SW480 (cell line): ENCODE measurements around the gene RORC.
A peak's percentile ranks its signal among the peaks of the same experiment; 100 is the strongest.

ENCODE experiments used
- DNase-seq: peaks from one replicate; pipeline ENCODE4 v3.0.0-alpha.2; 2016; ENCODE audit warnings: low spot score

The RORC gene

GRCh38 chr1:151847867-151848596, 16.4 kb upstream of the RORC start:
- DNase-seq = no peak

GRCh38 chr1:151846686-151847237, 15.2 kb upstream of the RORC start:
- DNase-seq = no peak

- DNase-seq = no peak
Measured at GRCh38 chr1:151846062-151846568, 14.5 kb upstream of the RORC start.

GRCh38 chr1:151843398-151843797, 11.8 kb upstream of the RORC start:
- DNase-seq = no peak

GRCh38 chr1:151841141-151841540, 9.5 kb upstream of the RORC start:
- peak; percentile 56 for DNase-seq

GRCh38 chr1:151840421-151840820, 8.8 kb upstream of the RORC start:
- peak; percentile 25 for DNase-seq

GRCh38 chr1:151839457-151840403, 8.1 kb upstream of the RORC start, which contains the start of gene C2CD4D:
TSS of gene C2CD4D (minus strand) at chr1:151839820. CDS start at chr1:151838989, 831 bp downstream.
- peak; percentile 94 for DNase-seq

- DNase-seq = no peak
Measured at GRCh38 chr1:151839082-151839412, 7.4 kb upstream of the RORC start.

- DNase-seq = no peak
Measured at GRCh38 chr1:151838222-151839081, 6.8 kb upstream of the RORC start.

- DNase-seq = no peak
Measured at GRCh38 chr1:151837884-151838221, 6.3 kb upstream of the RORC start.

GRCh38 chr1:151837197-151837596, 5.6 kb upstream of the RORC start:
- no peak for DNase-seq

- no peak for DNase-seq
Measured at GRCh38 chr1:151835596-151835995, 4.0 kb upstream of the RORC start.

- DNase-seq = no peak
Measured at GRCh38 chr1:151834239-151834638, 2.6 kb upstream of the RORC start.

GRCh38 chr1:151833172-151833900, 1.7 kb upstream of the RORC start:
- no peak for DNase-seq

GRCh38 chr1:151832318-151832980, 847 bp upstream of the RORC start:
- DNase-seq = peak; percentile 46

GRCh38 chr1:151831256-151831591, 378 bp downstream of the RORC start:
- no peak for DNase-seq

GRCh38 chr1:151830055-151830454, 1.5 kb downstream of the RORC start:
- no peak for DNase-seq

GRCh38 chr1:151829352-151830046, 2.1 kb downstream of the RORC start:
- no peak for DNase-seq

GRCh38 chr1:151828921-151829320, 2.7 kb downstream of the RORC start:
- DNase-seq = peak; percentile 80

- DNase-seq = no peak
Measured at GRCh38 chr1:151827853-151828252, 3.7 kb downstream of the RORC start.
